Activated CD4-positive, alpha-beta T cell treated with anti-CD3 and anti-CD28 coated beads, Interleukin-2, amount 50 U/mL, for 16 hours (primary cell): ENCODE results near the gene AJM1.
"Not testable (repeated sequence)": the region's sequence is repeated elsewhere in the genome, so short reads cannot be mapped to it uniquely, and the experiment has no call there.

ENCODE experiments used
- DNase-seq: peaks from one replicate; pipeline ENCODE4 v3.0.0-alpha.2; 2020

The AJM1 gene

DNA sequence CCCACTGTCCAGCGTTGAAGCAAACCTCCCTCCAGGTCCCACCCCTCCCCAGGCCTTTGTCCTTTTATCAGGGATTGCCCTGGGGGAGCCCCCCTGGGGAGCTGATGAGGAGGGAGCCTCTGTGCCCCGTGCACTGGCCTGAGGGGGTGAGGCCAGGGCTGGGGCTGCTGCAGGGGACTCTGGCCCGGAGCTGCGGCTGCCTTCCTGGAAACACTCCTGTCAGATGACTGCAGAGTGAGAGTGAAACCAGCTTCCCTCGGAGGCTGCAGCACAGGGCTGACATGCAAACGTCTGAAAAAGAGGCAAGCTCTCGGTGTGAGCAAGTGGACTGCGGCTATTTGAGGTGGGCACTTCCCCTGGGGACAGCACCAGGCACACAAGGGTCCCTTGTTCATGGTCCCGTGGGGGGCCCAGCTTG is 39.4 kb downstream of the AJM1 start:
- peak; percentile 89 for DNase-seq

DNA sequence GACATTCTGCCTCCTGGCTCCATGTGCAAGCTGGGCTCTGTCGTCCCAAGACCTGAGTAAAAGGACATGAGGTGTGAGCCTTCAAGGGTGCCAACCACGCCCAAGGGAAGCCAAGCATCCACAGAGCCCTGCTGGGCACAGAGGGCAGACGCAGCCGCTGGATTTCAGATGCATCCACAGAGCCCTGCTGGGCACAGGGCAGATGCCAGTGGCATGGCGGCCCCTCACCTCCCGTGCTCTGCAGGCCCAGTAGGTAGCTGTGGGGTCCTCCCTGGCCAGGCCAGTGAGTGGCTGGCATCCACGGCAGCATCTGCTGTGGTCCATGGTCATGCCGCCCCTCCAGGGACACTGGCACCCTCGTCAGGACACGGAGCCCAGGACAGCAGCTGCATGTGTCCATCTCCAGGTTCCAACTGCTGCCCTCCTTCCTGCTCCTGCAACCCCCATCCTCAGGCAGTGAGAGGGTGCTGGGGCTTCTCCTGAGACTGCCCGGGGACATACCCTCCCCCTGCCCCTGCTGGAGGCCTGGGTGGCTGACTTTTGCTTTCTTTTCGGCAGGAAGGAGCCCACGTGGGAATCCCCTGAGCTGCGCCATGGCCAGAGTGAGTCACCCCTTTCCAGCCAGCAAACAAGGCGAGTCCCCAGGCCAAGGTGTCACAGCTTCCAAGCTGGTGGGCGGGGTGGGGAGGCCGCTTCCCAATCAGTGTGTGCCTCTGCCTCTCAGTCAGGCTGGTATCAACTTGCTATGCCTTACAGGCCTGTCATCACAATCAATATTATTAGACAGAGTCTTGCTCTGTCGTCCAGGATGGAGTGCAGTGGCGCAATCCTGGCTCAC is 40.0 kb downstream of the AJM1 start:
- peak; percentile 96 for DNase-seq

DNA sequence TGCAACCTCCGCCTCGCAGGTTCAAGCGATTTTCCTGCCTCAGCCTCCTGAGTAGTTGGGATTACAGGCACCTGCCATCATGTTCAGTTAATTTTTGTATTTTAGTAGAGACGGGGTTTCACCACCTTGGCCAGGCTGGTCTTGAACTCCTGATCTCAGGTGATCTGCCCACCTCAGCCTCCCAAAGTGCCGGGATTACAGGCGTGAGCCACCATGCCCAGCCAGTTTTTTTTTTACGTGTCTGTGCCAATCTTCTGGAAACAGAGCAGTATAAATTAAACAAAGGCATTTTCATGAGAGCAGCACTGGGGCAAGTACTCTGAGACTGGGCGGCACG is 40.6 kb downstream of the AJM1 start:
- not testable (repeated sequence) for DNase-seq

- not testable (repeated sequence) for DNase-seq
Observed at GRCh38 chr9:136883670-136884069, 41.4 kb downstream of the AJM1 start.

DNA sequence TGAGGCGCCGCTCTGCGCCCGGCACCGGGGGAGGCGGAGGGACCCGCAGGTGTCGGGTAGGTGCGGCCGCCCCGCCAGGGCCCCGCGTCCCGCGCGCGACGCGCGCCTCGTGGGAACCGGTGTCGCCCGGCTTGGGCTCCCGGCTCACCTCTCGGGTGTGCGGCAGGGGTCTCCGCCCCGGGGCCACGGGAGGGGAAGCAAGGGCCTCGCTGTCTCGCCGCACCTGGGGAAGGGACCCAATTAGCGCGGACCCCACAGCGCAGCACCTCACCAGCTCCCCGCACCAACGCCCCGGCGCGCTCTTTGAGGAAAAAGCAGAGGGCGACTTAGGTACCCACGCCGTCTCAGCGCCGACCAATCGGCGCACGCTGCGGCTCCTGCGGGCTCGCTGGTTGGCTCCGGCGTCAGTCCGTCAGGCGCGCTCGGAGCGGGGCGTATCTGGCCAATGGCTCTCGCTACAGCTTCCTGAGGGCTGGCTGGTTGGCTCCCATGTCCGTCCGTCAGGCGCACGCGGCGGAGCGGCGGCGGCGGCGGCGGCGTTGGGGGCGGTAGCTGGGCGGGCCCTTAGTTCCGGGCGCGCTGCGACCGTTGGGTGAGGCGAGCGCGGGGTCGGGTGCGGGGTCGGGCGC is 43.8 kb downstream of the AJM1 start, which contains the start of gene TRAF2:
TSS of gene TRAF2 (plus strand) at position 567 of the 629 bp plus-strand sequence. CDS start 12,225 bp downstream, outside the sequence.
- peak; percentile 99 for DNase-seq

DNA sequence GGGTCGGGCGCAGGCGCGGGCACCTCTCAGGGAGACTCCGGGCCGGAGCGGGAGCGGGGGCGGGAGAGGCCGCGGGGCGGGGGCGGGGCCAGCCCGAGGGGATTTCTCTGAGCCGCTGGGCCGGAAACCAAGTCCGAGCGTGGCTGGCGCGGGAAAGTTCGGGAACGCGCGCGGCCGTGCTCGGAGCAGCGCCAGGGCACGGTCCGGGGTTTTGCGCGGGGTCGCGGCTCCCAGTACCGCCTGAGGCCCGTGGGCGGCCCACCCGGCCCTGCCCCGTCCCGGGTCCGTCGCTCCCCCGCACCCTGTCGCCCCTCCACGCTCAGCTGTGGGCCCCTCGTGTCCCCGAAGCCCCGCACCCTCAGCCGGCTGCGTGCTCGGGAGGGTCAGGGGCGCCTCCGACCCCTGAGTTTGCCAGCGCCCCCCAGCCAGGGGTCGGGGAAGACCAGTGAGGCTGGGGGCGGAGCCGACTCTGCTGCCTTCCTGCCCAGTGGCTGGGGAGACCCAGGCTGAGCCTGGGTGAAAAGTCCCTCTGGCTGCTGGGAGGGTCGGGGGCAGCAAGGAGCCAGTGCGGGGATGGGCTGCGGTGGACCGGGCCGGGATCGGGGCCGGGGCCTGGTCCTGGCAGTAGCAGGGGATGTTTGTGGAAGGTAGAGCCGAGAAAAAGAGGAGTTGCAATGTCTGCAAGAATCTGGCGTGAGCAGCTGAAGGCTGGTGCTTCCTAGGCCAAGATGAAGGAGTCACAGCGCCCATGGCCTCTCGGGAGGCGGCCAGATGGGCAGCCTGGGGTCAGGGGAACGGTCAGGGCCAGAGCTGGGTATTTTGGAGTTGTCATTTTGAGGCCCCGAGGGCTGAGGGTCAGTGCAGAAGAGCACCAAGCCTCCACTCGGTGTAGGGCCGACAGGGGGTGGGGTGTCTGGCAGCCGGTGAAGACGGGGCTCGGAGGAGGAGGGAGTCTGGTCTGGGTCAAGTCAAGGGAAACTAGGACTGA is 44.6 kb downstream of the AJM1 start:
- peak; percentile 45 for DNase-seq

DNA sequence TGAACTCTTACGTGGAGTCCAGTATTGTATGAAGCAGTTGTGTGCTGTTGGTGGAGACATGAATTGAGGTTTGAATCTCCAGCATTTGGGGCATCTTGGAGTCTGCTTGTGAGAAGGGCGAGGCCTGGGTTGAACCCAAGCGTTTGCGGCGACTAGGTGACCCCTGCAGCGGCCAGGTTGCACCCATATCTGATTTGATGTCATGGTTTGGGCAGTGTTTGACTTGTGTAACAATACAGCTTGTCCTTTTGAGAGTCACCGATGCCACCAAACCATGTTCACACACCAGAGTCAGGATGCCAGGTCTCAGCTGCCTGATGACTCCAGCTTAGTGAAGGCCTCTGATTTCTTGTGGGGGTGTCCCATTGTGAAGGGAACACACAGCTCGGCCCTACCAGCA is 46.2 kb downstream of the AJM1 start:
- DNase-seq: no peak

GRCh38 chr9:136889858-136890257 is 47.6 kb downstream of the AJM1 start:
- no peak for DNase-seq

- DNase-seq: no peak
Observed at GRCh38 chr9:136890661-136891060, 48.4 kb downstream of the AJM1 start.
